GM12878 (cell line): ENCODE data around the gene TUBA3E. TPM values are rescaled to one million over a fixed set of nuclear protein-coding genes. Genes with fewer than 3 reads are reported as not detected.
A peak's percentile ranks its signal among the peaks of the same experiment; 100 is the strongest.

Source experiments
- ATAC-seq: fragments of 200-7000 bp; cut with Tn5 transposase; 3 replicates; pipeline ENCODE4 v1.9.1; 2020; ENCODE audit warnings: mild to moderate bottlenecking, moderate library complexity
- BruUV-seq: library from RNA; stranded (reverse); fragments of 400-500 nt; replicated peaks from 2 replicates; lab custom pipeline; 2021; lab: Mats Ljungman, UMichigan
- CTCF ChIA-PET: fragments of 300-600 bp; sonication (Branson Sonifier 250); formaldehyde crosslinking; extraction: SDS; loops from one replicate; lab custom pipeline; 2021; ENCODE audit warnings: inconsistent platforms; lab: Yijun Ruan, JAX
- POLR2A ChIA-PET: fragments of 350-600 bp; formaldehyde crosslinking; extraction: SDS; loops from one replicate; lab custom pipeline; 2021; ENCODE audit warnings: inconsistent platforms; lab: Charles Lee
- RAD21 ChIA-PET: fragments of 300-600 bp; sonication (Branson Sonifier 250); formaldehyde crosslinking; loops from one replicate; lab custom pipeline; 2023; ENCODE audit warnings: antibody characterized with exemption; ENCODE audit not compliant: unreplicated experiment; lab: Charles Lee
- SMC1A ChIA-PET: fragments of 300-600 bp; sonication (Branson Sonifier 250); formaldehyde crosslinking; loops from one replicate; lab custom pipeline; 2023; ENCODE audit not compliant: unreplicated experiment, uncharacterized antibody; lab: Charles Lee
- DNase-seq: peaks from one replicate; pipeline ENCODE4 v3.0.0-alpha.2; 2011; ENCODE audit warnings: low read depth, low spot score
- FAIRE-seq: peaks from 3 replicates; lab custom pipeline; 2011; peaks lifted over from hg19 to GRCh38; lab: Jason Lieb, UNC
- H2AFZ ChIP-seq: 2 replicates; pipeline ENCODE4 v1.6.0; 2011; ENCODE audit warnings: low read depth, low read length, control low read depth; ENCODE audit not compliant: control insufficient read depth
- H3K27ac ChIP-seq: 2 replicates; pipeline ENCODE4 v1.5.1; 2011; ENCODE audit warnings: control low read depth; ENCODE audit not compliant: control insufficient read depth, insufficient read depth
- H3K27me3 ChIP-seq, 2 experiments: replicated peaks in 1 of 2; 2 replicates each; pipeline versions ENCODE4 v1.6.0 to v1.6.1; 2011; ENCODE audit warnings: low read length in 1 of 2; ENCODE audit not compliant: control insufficient read depth in 2 of 2, insufficient read depth in 2 of 2
- H3K36me3 ChIP-seq, 2 experiments: 2 replicates each; pipeline ENCODE4 v1.5.1; 2011; ENCODE audit warnings: low read length in 1 of 2; ENCODE audit not compliant: control insufficient read depth in 2 of 2, insufficient read depth in 2 of 2
- H3K4me1 ChIP-seq: 2 replicates; pipeline ENCODE4 v1.6.1; 2011; ENCODE audit warnings: mild to moderate bottlenecking, low read length, moderate library complexity, mixed read lengths; ENCODE audit not compliant: control insufficient read depth, insufficient read depth
- H3K4me2 ChIP-seq: 2 replicates; pipeline ENCODE4 v1.6.0; 2011; ENCODE audit warnings: control low read depth; ENCODE audit not compliant: control insufficient read depth, insufficient read depth
- H3K4me3 ChIP-seq: fragments of 200-600 bp; sonication (generic); 2 replicates; pipeline ENCODE4 v1.5.1; 2016
- H3K79me2 ChIP-seq: 2 replicates; pipeline ENCODE4 v1.6.0; 2011; ENCODE audit warnings: low read length; ENCODE audit not compliant: control insufficient read depth, insufficient read depth
- H3K9ac ChIP-seq: 2 replicates; pipeline ENCODE4 v1.8.0; 2011; ENCODE audit warnings: low read length, control low read depth, mixed read lengths; ENCODE audit not compliant: control insufficient read depth, insufficient read depth
- H3K9me3 ChIP-seq: replicated peaks from 3 replicates; pipeline ENCODE4 v1.5.1; 2011; ENCODE audit warnings: mild to moderate bottlenecking, low read length; ENCODE audit not compliant: control insufficient read depth, insufficient read depth
- H4K20me1 ChIP-seq: 2 replicates; pipeline ENCODE4 v1.6.0; 2011; ENCODE audit not compliant: control insufficient read depth, insufficient read depth
- BRCA1 ChIP-seq: IDR thresholded peaks from 2 replicates; pipeline ENCODE4 v1.6.1; 2011; ENCODE audit warnings: low read depth, low read length, improper control_type of control experiment
- EED ChIP-seq: sonication (generic); IDR thresholded peaks from 2 replicates; pipeline ENCODE4 v1.6.1; 2016; ENCODE audit warnings: antibody characterized with exemption, low read depth
- IRF4 ChIP-seq: IDR thresholded peaks from 2 replicates; pipeline ENCODE4 v1.6.1; 2011; ENCODE audit warnings: low read depth, low read length
- POU2F2 ChIP-seq: IDR thresholded peaks from 3 replicates; pipeline ENCODE4 v1.6.1; 2011; ENCODE audit warnings: low read depth, mild to moderate bottlenecking, low read length, borderline replicate concordance
- PRDM15 ChIP-seq: fragments of 450-650 bp; formaldehyde crosslinking; IDR thresholded peaks from 2 replicates; pipeline ENCODE4 v1.4.0; 2020; ENCODE audit warnings: mild to moderate bottlenecking, moderate library complexity
- RFX5 ChIP-seq: IDR thresholded peaks from 2 replicates; pipeline ENCODE4 v1.6.1; 2011; ENCODE audit warnings: low read depth, low read length, improper control_type of control experiment
- SMAD5 ChIP-seq: IDR thresholded peaks from 2 replicates; pipeline ENCODE4 v1.6.1; 2016; ENCODE audit warnings: antibody characterized with exemption, low read depth
- SP1 ChIP-seq: IDR thresholded peaks from one replicate; pipeline ENCODE4 v1.6.1; 2011; ENCODE audit warnings: low read depth, low read length
- SPI1 ChIP-seq: IDR thresholded peaks from 2 replicates; pipeline ENCODE4 v1.6.1; 2011; ENCODE audit warnings: low read depth, mild to moderate bottlenecking, low read length, moderate library complexity, borderline replicate concordance; ENCODE audit not compliant: insufficient read depth
- SREBF1 ChIP-seq: IDR thresholded peaks from 2 replicates; pipeline ENCODE4 v1.6.1; 2012; ENCODE audit warnings: mild to moderate bottlenecking, low read length
- SUZ12 ChIP-seq: fragments of 200-600 bp; sonication (generic); IDR thresholded peaks from one replicate; pipeline ENCODE4 v1.6.1; 2018; ENCODE audit warnings: antibody characterized with exemption, mild to moderate bottlenecking; ENCODE audit not compliant: unreplicated experiment
- TCF12 ChIP-seq: IDR thresholded peaks from 2 replicates; pipeline ENCODE4 v1.6.1; 2011; ENCODE audit warnings: low read depth, mild to moderate bottlenecking, low read length
- ZBED1 ChIP-seq: IDR thresholded peaks from 2 replicates; pipeline ENCODE4 v1.6.1; 2016; ENCODE audit warnings: borderline replicate concordance
- WGBS: methylation state at CpG from one replicate; pipeline ENCODE4 v1.1.6; 2016; ENCODE audit warnings: low lambda C conversion rate; ENCODE audit not compliant: insufficient replicate concordance, insufficient coverage; ENCODE audit errors: missing lambda C conversion rate; 5-methylcytosine and 5-hydroxymethylcytosine counted together
- in situ Hi-C: fragments of 300-500 bp; cut with MboI; formaldehyde crosslinking; loops from 9 replicates; pipeline ENCODE4 v1.14.3; 2018; ENCODE audit warnings: mixed read lengths
- intact Hi-C: fragments of 100-400 bp; cut with micrococcal nuclease; formaldehyde crosslinking; loops from one replicate; pipeline ENCODE4 v1.14.2; 2022; ENCODE audit not compliant: unreplicated experiment
- polyA plus RNA-seq, 11 experiments: library from polyadenylated mRNA; depleted of rRNA in 4 of 11; unstranded in 6 of 11; stranded (reverse) in 5 of 11; fragments of >200 nt; fragmentation: Nextera tagmentation in 4 of 11; fragmentation: Illumina TruSeq in 1 of 11; extraction: Ambion mirVana in 4 of 11; extraction: Trizol in 1 of 11; gene quantifications; 1 replicate in 1 of 11; 2 replicates in 10 of 11; pipeline versions ENCODE4 v1.2.1 to v1.2.3, GENCODE V29; 2011 to 2016; ENCODE audit warnings: inconsistent platforms in 2 of 11, missing spikeins in 2 of 11, low read depth in 1 of 11
- total RNA-seq, 4 experiments: library from RNA; depleted of rRNA in 3 of 4; stranded (reverse); fragments of >200 nt in 3 of 4; fragmentation: Illumina TruSeq in 1 of 4; extraction: Trizol in 1 of 4; gene quantifications; 2 replicates each; pipeline versions ENCODE4 v1.2.1 to v1.2.3, GENCODE V29; 2013 to 2021
- TF ChIP-seq, protein P1 (sequence below): IDR thresholded peaks from 2 replicates; pipeline ENCODE4 v1.6.1; 2012; ENCODE audit warnings: mild to moderate bottlenecking, low read depth, low read length

TUBA3E gene
- total and polyA plus RNA-seq, 10 of the 15 experiments (the other 5 are each of a cell fraction or from before 2014, with no cell fraction given): not detected

DNA sequence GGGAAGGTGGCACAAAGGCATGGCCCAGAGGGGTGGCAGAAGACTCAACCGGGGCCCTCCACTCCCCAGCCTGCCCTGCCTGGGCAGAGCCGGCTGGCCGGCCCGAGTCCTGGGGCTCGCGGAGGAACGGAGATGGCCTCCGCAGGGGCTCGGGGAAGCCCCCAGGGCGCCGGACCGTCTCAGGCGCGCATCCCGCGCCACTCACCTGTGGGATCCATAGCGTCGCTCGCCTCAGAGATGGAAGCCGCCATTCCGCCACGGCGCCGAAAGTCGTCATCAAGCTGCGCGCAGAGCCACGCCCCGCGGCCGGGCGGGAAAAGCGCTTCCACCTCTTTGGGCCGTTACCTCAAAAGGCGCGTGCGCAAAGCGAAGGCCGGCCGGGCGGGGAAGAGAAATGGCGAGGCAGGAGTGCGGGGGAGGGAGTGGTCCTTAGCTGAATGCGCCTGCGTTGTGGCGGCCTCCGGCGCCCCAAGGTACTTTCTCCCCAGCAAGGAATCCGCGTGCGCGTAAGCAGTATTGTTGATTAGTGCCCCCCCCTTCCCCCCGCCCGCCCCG is 16.8 kb downstream of the TUBA3E start, which contains the start of gene SMPD4:
SMPD4 (minus strand) TSS at position 278 of the 555 bp plus-strand sequence. CDS start 5,010 bp downstream, outside the sequence.
- in situ Hi-C loops: loop anchor here (5.0 kb wide), 1 partner anchor 156 kb away; no protein-coding TSS in a partner anchor
- WGBS: 0% methylated on average over 55 of the region's 55 CpGs
- no peak for TF ChIP-seq SREBF1
- no peak for TF ChIP-seq SUZ12
- no peak for TF ChIP-seq RFX5
- no peak for TF ChIP-seq PRDM15 (CRISPR knock-in tag)
- no peak for TF ChIP-seq ZBED1
- no peak for TF ChIP-seq EED
- peak; percentile 22; the same call in 1 of the 2 replicates for TF ChIP-seq TCF12
- TF ChIP-seq SMAD5: 0 out of 2 replicates have a peak, but pooled peaks have one; percentile 32
- TF ChIP-seq SP1: peak; percentile 76
- TF ChIP-seq, protein P1, sequence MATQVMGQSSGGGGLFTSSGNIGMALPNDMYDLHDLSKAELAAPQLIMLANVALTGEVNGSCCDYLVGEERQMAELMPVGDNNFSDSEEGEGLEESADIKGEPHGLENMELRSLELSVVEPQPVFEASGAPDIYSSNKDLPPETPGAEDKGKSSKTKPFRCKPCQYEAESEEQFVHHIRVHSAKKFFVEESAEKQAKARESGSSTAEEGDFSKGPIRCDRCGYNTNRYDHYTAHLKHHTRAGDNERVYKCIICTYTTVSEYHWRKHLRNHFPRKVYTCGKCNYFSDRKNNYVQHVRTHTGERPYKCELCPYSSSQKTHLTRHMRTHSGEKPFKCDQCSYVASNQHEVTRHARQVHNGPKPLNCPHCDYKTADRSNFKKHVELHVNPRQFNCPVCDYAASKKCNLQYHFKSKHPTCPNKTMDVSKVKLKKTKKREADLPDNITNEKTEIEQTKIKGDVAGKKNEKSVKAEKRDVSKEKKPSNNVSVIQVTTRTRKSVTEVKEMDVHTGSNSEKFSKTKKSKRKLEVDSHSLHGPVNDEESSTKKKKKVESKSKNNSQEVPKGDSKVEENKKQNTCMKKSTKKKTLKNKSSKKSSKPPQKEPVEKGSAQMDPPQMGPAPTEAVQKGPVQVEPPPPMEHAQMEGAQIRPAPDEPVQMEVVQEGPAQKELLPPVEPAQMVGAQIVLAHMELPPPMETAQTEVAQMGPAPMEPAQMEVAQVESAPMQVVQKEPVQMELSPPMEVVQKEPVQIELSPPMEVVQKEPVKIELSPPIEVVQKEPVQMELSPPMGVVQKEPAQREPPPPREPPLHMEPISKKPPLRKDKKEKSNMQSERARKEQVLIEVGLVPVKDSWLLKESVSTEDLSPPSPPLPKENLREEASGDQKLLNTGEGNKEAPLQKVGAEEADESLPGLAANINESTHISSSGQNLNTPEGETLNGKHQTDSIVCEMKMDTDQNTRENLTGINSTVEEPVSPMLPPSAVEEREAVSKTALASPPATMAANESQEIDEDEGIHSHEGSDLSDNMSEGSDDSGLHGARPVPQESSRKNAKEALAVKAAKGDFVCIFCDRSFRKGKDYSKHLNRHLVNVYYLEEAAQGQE: no peak
- no peak for TF ChIP-seq IRF4
- no peak for TF ChIP-seq BRCA1
- TF ChIP-seq POU2F2: no peak
- TF ChIP-seq SPI1: no peak

More for the DNA sequence above, 16.8 kb downstream of the TUBA3E start, which contains the start of gene SMPD4:
- FAIRE-seq (peak; percentile 83), DNase-seq (peak; percentile 80), ATAC-seq (peak; percentile 83)
- CTCF ChIA-PET: interaction anchor here (0.7 to 3.4 kb wide), 7 partner anchors 23 to 177 kb away, joined by 3 to 12 read pairs (median 4); partner anchors contain the start of gene IMP4
- SMC1A ChIA-PET: interaction anchor here (1.0 kb wide), 1 partner anchor 24 kb away, joined by 4 read pairs; no protein-coding TSS in a partner anchor
- no peaks in the 10 kb centered on the region; a peak in 2 of 4 replicates for H3K36me3 ChIP-seq
- no peaks in the 10 kb centered on the region for H3K27me3 ChIP-seq
- RAD21 ChIA-PET: interaction anchor here (0.8 to 1.5 kb wide), 4 partner anchors 24 to 192 kb away, joined by 3 to 5 read pairs (median 4); a partner anchor contains a TSS
- peaks cover 59% of the 10 kb centered on the region for H3K79me2 ChIP-seq
- peak within 1 kb of the TSS; percentile 80 for H3K27ac ChIP-seq
- POLR2A ChIA-PET: interaction anchor here (0.6 to 2.0 kb wide), 4 partner anchors 152 to 196 kb away, joined by 3 to 4 read pairs (median 4); a partner anchor contains a TSS
- no peaks in the 10 kb centered on the region; the same call in 1 of the 2 replicates for H3K4me1 ChIP-seq
- H3K4me2 ChIP-seq: peak within 1 kb of the TSS; percentile 89
- no TSS peak for BruUV-seq
- intact Hi-C loops: no loop called here
- H4K20me1 ChIP-seq: no peaks in the 10 kb centered on the region
- no peaks in the 10 kb centered on the region for H3K9me3 ChIP-seq
- peak within 1 kb of the TSS; percentile 85 for H3K9ac ChIP-seq
- H2AFZ ChIP-seq: peak within 1 kb of the TSS; percentile 86
- H3K4me3 ChIP-seq: peak within 1 kb of the TSS; percentile 75
